Stimulated activated CD4-positive, alpha-beta T cell treated with anti-CD3 and anti-CD28 coated beads, Interleukin-4, amount 100 ng/mL, for 24 hours (primary cell): Measurements from ENCODE around the gene PDE6H.
A peak's percentile ranks its signal among the peaks of the same experiment; 100 is the strongest.

Source experiments
- DNase-seq: peaks from one replicate; pipeline ENCODE4 v3.0.0-alpha.2; 2020

The PDE6H gene

GRCh38 chr12:14976658-14977057, 3.8 kb downstream of the PDE6H start:
- no peak for DNase-seq

DNA sequence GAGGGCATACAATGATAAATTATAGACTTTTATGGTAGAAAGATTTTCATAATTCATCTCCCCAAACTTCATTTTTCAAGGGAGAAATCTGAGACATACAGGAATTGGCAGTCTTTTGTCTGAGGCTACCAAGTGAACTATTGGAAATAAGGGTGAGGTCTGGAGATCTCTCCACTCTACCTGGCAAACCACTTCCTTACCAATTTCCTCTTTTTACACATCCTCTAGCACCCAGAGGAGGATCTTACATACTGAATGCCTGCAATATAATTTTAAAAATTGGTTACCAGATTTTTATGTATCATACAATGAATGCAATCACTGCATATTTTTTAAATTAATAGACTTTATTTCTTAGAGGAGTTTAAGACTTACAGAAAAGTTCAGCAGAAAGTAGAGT, 6.6 kb downstream of the PDE6H start:
- DNase-seq, result no peak

DNA sequence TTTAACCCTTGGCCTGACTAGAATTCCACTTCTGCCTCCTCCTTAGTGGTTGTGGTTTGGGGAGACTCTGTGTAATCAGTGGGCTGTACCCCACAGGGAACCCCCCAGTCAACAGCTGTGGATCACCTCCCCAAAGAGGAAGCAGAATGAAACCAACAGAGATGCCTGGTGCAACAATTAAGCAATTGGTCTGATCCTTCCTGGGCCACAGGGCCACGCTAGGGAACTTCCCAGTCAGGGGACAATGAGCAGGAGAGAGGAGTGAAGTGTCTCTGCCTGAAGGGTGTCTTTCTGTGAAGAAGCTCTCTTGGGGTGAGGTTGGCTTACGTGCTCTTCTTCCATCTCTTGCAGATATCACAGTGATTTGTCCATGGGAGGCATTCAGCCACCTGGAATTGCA, 8.2 kb downstream of the PDE6H start:
- no peak for DNase-seq

GRCh38 chr12:14982562-14982961, 9.7 kb downstream of the PDE6H start:
- DNase-seq, result no peak

GRCh38 chr12:14982991-14983390, 10.1 kb downstream of the PDE6H start:
- DNase-seq, result no peak

DNA sequence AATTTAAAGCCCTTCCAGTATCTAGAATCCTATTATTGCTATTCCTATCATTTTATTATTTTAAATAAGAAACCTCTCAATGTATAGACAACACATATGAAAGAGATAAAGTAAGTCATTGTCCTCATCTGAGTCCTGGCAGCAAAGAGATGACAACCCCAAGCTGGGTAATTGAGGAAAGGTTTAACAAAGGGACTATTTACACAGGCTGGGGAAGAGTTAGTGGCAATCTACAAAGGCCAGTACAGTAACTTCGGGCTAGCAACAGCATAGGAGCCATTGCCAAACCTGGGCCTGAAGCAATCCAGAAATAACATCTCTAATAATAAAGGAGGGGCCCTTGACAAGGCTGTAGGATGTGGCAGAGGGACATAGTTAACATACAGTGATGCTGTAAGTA, 11.2 kb downstream of the PDE6H start:
- no peak for DNase-seq

DNA sequence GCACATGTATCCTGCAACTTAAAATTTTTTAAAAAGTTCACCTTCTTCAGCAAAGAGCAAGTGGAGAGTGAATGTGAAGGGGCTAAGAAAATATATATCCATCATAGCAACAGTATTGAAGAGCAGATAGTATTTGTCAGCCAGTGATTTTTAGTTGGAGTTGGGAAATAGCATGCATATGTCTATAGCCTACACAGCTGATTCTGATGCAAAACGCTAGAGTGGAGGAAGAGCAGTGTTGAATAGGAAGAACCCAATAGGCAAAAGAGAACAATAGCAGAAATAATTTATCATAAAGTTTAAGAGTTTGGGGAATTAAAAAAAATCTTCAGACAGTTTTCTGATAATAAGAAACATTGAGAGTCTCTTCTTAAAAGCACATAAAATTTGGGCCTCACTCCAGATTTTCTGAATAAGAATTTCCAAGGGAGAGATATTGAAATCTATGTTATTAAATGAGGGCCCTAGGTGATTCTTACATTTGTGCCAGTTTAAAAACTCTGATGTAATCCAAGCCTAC, 12.0 kb downstream of the PDE6H start:
- DNase-seq, result no peak

DNA sequence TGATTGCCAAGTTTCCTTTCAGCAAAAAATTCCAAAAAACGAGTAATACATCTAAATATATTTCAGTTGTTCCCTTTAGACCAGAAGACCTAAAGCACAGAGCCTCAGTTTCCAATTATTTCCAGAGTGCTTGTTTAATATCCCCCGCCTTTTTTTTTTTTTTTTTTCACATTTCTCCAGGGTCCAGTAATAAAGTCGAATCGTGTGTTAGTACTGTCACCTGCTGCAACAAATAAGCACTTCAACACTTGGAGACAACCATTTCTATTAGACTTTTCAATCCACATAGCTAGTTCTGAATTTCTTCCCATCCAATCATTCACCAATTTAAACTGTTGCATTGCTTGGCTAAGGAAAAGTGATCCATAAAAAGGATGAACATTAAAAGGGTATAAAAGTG, 13.6 kb downstream of the PDE6H start:
- no peak for DNase-seq

GRCh38 chr12:14988035-14988434, 15.2 kb downstream of the PDE6H start:
- DNase-seq, result no peak

DNA sequence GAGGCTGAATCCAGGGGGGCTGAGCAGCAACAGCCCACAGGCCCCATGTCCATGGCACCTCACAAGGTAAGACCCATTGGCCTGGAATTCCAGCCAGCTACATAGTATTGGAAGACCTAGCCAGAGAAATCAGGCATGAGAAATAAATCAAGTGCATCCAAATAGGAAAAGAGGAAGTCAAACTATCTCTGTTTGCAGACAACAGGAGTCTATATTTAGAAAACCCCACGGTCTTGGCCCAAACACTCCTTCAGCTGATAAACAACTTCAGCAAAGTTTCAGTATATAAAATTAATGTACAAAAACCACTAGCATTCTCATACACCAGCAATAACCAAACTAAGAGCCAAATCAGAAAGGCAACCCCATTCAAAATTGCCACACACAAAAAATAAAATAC, 16.9 kb downstream of the PDE6H start:
- DNase-seq, result no peak

- DNase-seq, result no peak
Observed at GRCh38 chr12:14991069-14991468, 18.2 kb downstream of the PDE6H start.

DNA sequence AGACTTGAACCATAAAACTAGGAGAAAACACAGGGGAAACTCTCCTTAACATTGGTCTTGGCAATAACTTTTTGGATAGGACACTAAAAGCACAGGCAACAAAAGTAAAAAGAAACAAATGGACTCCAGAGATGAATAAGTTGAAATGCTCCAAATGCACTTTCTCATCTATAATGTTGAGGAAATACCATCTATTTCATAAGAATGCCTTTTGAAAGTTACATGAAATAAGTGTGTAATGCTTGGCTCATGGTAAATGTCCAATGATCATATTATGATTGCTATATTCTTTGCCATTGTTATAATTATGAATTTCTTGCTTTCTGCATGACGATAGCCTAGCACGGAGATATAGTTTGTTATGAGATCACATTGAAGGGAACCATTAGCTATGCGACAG, 19.8 kb downstream of the PDE6H start:
- no peak for DNase-seq

- DNase-seq, result no peak
Observed at GRCh38 chr12:14993117-14993516, 20.3 kb downstream of the PDE6H start.

- DNase-seq, result peak; percentile 29
Observed at GRCh38 chr12:14993537-14994266, 20.9 kb downstream of the PDE6H start.

DNA sequence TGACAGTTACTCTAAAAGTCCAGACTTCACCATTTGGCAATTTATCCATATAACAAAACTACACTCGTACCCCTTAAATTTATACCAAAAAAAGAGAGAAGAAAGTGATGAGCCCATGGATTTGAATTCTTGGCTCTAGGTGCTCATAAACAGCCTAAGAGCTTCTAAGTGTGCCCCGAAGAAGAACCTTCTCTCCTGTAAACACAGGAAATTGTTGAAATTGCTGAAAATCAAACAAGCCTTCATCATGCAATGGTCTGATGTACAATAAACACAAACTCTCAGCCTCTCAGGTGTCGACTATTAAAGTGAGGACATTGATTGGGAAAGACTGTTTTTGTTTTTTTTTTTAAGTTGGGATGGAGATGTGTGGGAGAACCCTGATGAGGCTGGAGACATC, 21.8 kb downstream of the PDE6H start:
- DNase-seq, result no peak

DNA sequence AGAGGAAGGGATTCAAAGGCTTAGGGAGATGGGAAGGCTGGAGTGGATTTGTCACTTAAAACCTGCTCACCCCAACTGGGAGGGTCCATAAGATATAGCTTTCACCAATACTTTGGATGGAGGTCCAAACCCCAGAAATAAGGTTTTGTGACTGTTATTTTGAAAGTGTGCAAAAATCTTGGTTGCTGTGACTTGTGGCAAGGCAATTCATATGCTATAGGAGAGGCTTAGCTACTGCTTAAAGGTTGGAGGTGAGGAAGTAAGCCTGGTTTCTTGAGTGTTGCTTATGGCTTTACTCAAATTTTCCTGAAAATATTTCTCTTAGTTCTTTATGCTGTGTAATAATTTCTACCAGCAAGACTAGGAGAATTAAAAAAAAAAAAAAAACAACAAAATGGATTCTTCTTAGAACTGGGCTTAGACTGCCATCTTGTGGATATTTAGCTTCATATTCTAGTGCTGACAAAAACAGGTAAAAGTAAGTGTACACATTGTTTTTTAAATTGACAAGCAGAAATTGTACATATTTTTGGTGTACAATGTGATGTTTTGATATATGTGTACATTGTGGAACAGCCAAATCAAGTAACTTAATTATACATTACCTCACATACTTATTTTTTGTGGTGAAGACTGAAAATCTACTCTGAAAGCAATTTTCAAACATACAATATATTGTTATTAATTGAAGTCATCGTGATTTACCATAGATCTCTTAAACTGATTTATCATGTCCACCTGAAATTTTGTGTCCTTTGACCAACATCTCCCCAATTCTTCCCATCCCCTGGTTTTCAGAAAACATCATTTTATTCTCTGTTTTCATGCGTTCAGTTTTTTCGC, 23.0 kb downstream of the PDE6H start:
- no peak for DNase-seq

DNA sequence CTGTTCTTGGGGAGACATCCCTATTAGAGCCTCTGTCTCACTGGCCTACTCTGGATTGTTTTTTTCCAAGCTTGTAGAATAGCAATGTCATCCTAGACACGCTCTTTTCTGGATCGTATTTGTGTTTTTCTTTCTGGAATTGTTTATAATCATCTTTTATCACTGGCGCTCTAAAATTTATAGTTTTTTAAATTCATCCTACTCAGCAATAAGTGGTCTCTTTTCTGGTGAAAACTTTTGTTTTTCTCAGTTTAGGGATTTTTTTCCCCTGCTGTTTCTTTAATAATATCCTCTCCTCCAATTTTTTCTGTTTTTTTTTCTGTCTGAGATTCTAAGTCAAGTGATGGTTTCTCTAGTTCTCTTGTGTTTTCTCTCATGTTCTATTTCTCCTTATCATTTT, 25.2 kb downstream of the PDE6H start:
- no peak for DNase-seq

- no peak for DNase-seq
Observed at GRCh38 chr12:14999021-14999694, 26.3 kb downstream of the PDE6H start.

- no peak for DNase-seq
Observed at GRCh38 chr12:14999695-15000365, 27.0 kb downstream of the PDE6H start.

- no peak for DNase-seq
Observed at GRCh38 chr12:15000575-15000974, 27.7 kb downstream of the PDE6H start.

DNA sequence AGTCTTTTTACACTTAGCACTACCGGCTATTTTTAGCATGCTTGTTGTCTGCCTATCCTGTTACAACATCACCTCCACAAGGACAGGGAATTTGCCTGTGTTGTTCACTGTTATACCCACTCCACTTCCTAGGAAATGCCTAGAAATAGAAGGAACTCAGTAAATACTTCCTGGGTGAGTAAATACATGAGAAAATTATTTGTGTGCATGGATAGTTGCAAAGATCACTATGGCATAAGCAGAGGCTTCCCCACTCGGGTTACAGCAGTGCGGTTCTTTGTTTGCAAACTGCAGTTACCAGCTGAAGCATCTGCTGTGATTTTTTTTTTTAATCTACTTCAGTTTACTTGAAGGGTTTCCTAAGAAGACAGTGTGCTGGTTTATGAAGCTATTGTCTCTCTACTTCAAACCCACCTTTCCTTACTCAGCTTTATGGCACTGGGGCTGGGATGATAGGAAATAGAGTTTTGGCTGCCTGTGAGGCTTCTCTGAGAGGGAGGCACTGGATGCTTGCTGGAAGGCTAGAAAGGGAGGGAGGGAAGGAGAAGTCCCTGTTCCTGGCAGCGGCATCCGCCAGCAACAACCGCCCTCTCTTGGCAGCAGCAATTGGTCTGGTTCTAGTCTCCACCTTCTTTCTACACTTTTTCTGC, 29.0 kb downstream of the PDE6H start:
- no peak for DNase-seq

- DNase-seq, result no peak
Observed at GRCh38 chr12:15004421-15004820, 31.6 kb downstream of the PDE6H start.

DNA sequence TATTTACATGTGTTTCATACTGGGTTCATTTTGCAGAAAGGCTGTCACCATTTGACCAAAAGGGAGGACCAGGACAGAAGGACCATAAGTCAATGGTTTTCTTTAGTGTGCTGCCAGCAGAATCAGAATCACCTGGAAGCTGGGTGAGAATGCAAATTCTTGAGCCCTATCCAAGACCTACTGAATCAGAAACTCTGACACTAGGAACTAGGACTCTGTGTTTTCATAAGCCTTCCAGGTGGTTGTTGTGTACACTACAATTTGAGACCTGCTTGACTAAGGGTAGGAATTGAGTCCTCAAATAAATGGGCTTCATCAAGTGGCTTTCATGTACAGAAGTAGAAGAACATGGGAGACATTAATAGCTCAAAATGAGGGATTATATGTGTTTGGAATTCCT, 32.2 kb downstream of the PDE6H start:
- no peak for DNase-seq
